NCI-H1930 (cell line): Measurements from ENCODE around the gene HES7.

Experiments
- DNase-seq, 2 experiments: peaks; one replicate each; lab custom pipeline; 2025; lab: John Stamatoyannopoulos, UW

Gene HES7

GRCh38 chr17:8155231-8155995, 31.5 kb upstream of the HES7 start:
- DNase-seq = no peak

GRCh38 chr17:8154608-8155155, 30.8 kb upstream of the HES7 start:
- no peak for DNase-seq

GRCh38 chr17:8153957-8154607, 30.2 kb upstream of the HES7 start:
- DNase-seq = peak in 1 of 2 experiments; percentile 22

- DNase-seq = no peak
Measured at GRCh38 chr17:8153525-8153956, 29.6 kb upstream of the HES7 start.

GRCh38 chr17:8153031-8153451, 29.1 kb upstream of the HES7 start:
- DNase-seq = no peak

GRCh38 chr17:8152112-8152775, 28.3 kb upstream of the HES7 start, which contains the start of gene PER1:
PER1 (minus strand) TSS chr17:8152404; CDS start chr17:8150706, 1,698 bp downstream.
- DNase-seq = peak; percentile 85 to 86

GRCh38 chr17:8151641-8152111, 27.8 kb upstream of the HES7 start:
- DNase-seq = no peak

GRCh38 chr17:8151120-8151640, 27.3 kb upstream of the HES7 start:
- peak; percentile 78 to 87 for DNase-seq

- DNase-seq = no peak
Measured at GRCh38 chr17:8150194-8151119, 26.6 kb upstream of the HES7 start.

- DNase-seq = no peak
Measured at GRCh38 chr17:8149419-8150193, 25.7 kb upstream of the HES7 start.

GRCh38 chr17:8148560-8148959, 24.7 kb upstream of the HES7 start:
- no peak for DNase-seq

- DNase-seq = no peak
Measured at GRCh38 chr17:8147805-8148404, 24.0 kb upstream of the HES7 start.

GRCh38 chr17:8147141-8147804, 23.4 kb upstream of the HES7 start:
- DNase-seq = no peak

- no peak for DNase-seq
Measured at GRCh38 chr17:8146381-8147140, 22.7 kb upstream of the HES7 start.

- DNase-seq = no peak
Measured at GRCh38 chr17:8145811-8146210, 21.9 kb upstream of the HES7 start.

- no peak for DNase-seq
Measured at GRCh38 chr17:8144401-8145231, 20.7 kb upstream of the HES7 start.

GRCh38 chr17:8143581-8144400, 19.9 kb upstream of the HES7 start:
- no peak for DNase-seq
